ENCODE data around the gene PPP2R2C.

Gene PPP2R2C

GRCh38 chr4:6301732-6302442, 170.5 kb downstream of the PPP2R2C start:
- no peak for DNase-seq (ENCODE audit: low spot score)

DNA sequence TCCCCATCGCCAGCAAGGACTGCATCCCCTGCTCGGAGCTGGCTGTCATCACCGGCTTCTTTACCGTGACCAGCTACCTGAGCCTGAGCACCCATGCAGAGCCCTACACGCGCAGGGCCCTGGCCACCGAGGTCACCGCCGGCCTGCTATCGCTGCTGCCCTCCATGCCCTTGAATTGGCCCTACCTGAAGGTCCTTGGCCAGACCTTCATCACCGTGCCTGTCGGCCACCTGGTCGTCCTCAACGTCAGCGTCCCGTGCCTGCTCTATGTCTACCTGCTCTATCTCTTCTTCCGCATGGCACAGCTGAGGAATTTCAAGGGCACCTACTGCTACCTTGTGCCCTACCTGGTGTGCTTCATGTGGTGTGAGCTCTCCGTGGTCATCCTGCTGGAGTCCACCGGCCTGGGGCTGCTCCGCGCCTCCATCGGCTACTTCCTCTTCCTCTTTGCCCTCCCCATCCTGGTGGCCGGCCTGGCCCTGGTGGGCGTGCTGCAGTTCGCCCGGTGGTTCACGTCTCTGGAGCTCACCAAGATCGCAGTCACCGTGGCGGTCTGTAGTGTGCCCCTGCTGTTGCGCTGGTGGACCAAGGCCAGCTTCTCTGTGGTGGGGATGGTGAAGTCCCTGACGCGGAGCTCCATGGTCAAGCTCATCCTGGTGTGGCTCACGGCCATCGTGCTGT, 171.2 kb downstream of the PPP2R2C start:
- DNase-seq (ENCODE audit: low spot score), result no peak

- DNase-seq (ENCODE audit: low spot score), result no peak
These were observed 172.1 kb downstream of the PPP2R2C start for GRCh38 chr4:6300359-6300758.

- no peak for DNase-seq (ENCODE audit: low spot score)
These were observed 172.5 kb downstream of the PPP2R2C start for GRCh38 chr4:6299875-6300274.

DNA sequence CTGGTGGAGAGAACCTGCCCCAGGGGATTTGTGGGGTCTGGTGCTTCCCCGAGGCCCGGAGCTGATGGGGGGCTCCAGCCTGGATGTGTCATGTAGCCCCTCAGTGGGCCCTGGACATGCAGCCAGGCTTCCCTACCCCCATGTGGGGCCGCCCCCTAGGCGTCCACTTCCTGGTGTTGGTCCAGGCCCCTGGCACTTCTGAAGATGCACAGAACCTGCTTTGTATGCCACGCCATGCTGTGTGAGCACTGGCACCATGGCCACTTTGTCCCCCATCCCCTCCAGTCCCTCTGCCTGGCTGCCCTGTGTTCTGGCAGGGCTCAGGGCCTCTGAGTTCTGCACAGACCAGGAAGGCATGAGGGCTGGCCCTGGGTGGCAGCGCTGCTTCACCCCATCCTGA, 173.6 kb downstream of the PPP2R2C start:
- DNase-seq (ENCODE audit: low spot score), result no peak

DNA sequence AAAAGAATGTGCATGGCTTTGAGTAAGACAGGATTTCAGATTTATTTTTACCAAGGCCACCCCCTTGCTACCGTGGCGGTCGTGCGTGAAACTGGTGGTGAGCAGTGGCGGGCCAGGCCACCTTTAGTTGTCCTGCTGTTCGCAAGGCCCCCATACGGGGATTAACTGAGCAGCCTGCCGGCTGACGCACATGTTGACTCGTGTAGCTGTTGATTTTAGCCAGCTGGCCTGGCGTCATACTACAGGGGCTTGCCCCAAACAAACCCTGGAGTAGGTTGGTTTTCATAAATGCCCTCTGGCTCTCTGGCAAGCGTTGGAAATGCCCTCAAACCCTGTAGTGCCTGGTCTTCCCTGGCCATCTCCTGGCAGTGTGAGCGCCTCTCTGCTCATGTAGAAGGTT, 174.4 kb downstream of the PPP2R2C start:
- no peak for DNase-seq (ENCODE audit: low spot score)

DNA sequence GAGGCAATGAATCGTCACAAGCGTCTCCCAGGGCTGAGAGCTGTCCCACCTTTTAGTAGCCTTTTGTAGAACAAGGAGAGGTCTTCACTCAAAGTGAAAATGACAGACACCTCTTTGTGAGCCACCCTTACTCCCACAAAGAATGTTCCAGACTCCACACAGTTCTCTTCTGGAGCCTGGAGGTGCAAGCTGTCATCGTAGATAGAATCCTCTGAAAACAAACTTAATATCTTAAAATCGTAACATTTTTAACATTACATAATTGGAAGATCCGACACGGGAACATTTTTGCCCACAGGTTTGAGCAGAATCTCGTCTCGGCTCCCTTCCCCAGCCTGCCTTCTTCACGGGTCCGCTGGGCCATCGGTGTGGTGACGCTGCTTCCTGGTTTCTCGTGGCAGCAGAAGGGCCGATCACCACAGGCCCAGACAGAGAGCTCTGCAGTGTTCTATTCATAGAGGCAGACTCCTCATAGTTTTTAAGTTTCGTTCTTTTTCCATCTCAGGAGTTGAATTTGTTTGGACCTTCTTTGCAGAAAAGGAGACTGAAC, 175.1 kb downstream of the PPP2R2C start:
- no peak for DNase-seq (ENCODE audit: low spot score)

DNA sequence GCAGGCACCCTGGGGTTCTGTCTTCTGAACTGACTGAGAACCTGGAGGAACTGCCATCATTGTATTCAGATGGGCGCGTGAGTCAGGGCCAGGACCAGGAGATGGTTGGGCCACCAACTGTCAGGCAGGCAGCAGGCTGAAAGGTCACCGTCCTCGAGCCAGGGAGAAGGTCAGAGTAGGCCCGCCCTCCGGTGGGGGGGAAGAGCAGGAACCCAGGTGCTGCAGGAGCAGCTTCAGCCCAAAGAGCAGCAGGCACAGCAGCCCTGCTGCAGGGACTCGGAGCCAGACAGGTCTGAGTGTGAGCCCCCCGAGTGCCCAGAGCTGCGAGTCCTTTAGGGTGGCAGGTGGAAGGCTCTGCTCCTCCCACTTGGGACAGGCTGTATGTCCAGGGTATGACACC, 176.4 kb downstream of the PPP2R2C start:
- DNase-seq (ENCODE audit: low spot score), result no peak

DNA sequence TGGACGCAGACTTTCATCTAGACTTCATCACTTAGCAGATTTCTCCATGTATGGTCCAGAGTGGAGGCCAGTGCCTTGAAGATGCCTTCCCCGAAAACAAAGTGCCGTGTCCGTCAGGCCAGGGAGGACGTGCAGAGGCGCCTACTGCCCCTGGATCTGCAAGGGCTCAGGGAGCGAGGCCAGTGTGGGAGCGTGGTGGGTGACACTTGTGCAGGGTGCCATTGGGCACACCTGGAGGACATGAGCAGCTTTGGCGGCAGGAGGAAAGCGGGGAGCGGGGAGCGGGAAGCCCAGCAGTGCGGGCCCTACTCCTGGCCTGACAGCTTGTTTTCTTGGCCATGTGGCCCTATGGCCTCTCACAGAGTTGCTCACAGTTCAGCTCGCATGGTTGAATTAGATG, 176.9 kb downstream of the PPP2R2C start:
- no peak for DNase-seq (ENCODE audit: low spot score)

- no peak for DNase-seq (ENCODE audit: low spot score)
These were observed 177.6 kb downstream of the PPP2R2C start for GRCh38 chr4:6294705-6295421.

- no peak for DNase-seq (ENCODE audit: low spot score)
These were observed 178.8 kb downstream of the PPP2R2C start for GRCh38 chr4:6293661-6294060.

DNA sequence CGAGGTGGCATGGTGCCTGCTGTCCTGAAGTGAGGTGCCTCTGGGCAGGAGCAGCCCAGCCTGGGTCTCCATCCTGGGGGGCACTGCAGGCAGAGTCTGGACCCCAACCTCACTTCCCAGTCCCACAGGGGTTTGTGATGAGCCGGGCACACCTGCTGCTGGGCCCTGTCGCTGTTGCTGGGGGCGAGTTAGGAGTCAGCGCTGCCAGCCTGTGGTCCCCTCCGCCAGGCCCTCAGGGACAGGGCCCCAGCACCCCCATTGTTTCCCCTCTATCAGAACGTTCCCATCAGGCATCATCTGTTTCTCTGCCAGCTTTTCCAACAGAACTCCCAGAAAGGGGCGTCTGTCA, 179.3 kb downstream of the PPP2R2C start:
- DNase-seq (ENCODE audit: low spot score), result no peak

DNA sequence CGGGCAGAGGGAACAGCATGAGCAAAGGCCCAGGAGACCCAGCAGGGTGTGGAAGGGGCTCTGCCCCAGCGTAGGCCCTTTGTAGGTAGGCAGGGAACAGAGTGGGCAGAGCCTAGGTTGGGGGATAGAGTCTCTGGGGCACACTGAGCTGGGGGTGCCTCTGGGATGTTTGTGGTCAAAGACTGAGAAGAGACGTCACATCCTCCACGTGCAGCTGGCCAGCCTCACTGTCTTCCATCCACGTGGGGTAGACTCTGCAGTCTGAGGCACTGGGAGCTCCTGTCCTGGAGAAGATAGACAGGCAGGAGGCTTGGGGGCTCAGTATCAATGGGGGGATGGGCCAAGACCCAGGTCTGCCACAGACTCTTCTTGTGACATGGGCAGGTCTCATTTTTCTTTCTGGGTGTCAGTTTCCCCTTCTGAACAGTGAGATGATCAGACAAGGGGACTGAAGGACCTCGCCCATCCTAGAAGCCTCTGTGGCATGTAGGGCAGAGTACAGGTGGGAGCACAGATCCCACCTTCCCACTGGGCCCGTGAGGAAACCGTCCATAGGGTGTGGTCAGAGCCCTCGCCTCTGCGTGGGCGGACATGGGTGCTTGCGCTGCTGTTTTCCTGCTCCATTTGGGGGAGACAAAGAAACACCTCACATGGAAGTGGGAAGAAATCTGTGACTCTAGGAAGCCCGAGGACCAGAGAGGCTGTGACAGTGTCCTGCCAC, 179.9 kb downstream of the PPP2R2C start:
- no peak for DNase-seq (ENCODE audit: low spot score)

GRCh38 chr4:6291784-6292297, 180.6 kb downstream of the PPP2R2C start:
- no peak for DNase-seq (ENCODE audit: low spot score)

GRCh38 chr4:6290769-6291547, 181.5 kb downstream of the PPP2R2C start:
- no peak for DNase-seq (ENCODE audit: low spot score)

- no peak for DNase-seq (ENCODE audit: low spot score)
These were observed 182.2 kb downstream of the PPP2R2C start for GRCh38 chr4:6290256-6290655.

- no peak for DNase-seq (ENCODE audit: low spot score)
These were observed 183.5 kb downstream of the PPP2R2C start for GRCh38 chr4:6288871-6289270.

GRCh38 chr4:6288342-6288741, 184.1 kb downstream of the PPP2R2C start:
- no peak for DNase-seq (ENCODE audit: low spot score)

DNA sequence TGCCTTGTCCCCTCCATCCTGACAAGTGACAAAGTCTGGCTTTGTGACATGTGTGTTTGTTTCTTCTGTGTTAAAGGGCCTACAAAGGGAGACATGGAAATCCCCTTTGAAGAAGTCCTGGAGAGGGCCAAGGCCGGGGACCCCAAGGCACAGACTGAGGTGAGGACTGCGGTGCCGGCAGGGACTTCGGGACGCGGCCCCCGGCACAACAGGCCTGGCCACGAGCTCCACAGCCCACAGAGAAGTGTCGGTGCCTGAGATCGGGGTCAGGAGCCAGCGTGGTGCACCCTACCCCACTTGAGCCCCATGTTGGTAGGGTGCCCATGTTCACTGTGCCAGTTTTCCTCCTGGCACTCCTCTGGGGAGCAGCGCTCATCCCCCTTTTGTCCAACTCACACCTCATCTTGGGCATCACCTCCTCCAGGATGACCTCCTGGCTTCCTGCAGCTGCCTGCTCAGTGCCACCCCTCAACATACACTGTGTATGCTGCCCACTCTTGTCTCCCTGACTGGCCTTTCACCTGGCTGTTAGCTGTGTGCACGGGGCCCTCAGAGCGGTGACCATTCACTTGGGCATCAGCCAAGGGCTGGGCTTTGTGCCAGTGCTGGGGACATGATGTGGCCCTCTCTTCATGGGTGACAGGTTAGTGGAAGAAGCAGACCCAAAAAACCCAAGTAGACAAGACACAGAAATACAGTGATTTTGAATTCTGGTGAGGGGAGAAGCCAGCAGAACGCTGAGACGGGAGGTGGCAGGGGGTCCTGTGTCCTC, 185.2 kb downstream of the PPP2R2C start:
- no peak for DNase-seq (ENCODE audit: low spot score)

DNA sequence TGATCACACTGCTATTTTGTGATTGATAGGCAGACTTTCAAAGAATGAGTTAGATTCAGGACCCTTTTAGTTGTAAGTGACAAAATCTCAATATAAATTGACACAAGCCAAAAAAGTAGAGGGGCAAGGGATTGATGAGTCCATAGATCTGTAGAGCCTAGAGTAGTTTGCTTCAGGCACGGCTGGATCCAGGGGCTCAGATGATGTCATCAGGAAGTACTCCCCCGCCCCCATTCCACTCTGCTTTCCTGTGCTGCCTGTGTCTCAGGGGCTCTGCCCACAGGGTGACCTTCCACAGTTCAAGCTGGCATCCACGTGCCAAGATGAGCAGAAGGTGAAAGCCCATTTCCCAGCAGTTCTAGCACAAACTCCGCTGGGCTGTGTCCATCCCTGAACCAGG, 189.1 kb downstream of the PPP2R2C start:
- DNase-seq (ENCODE audit: low spot score), result no peak
